Heart left ventricle (tissue), 16 donors: Measurements from ENCODE around the gene ARHGAP15. TPM values are rescaled to one million over a fixed set of nuclear protein-coding genes. Genes with fewer than 3 reads are reported as not detected.

ENCODE experiments used
- ATAC-seq, 4 donors: fragments of 200-7000 bp; cut with Tn5 transposase; one replicate each; pipeline ENCODE4 v1.9.1; 2020 to 2022; ENCODE audit warnings: moderate library complexity in 4 of 4, mild to moderate bottlenecking in 3 of 4, moderate number of reproducible peaks in 1 of 4
- DNase-seq, 5 donors: peaks; one replicate each; pipeline ENCODE4 v3.0.0-alpha.2; 2020
- H3K27ac ChIP-seq, 12 donors: fragments of 200-600 bp; sonication (generic) in 4 of 12; one replicate each; pipeline versions ENCODE4 v1.5.0 to v1.8.0; 2016 to 2022; ENCODE audit warnings: mild to moderate bottlenecking in 2 of 12
- H3K27me3 ChIP-seq, 9 donors: fragments of 200-600 bp; sonication (generic) in 2 of 9; one replicate each; pipeline versions ENCODE4 v1.5.1 to v1.8.0; 2016 to 2022; ENCODE audit warnings: mild to moderate bottlenecking in 3 of 9
- H3K36me3 ChIP-seq, 9 donors: fragments of 200-600 bp; sonication (generic) in 2 of 9; one replicate each; pipeline versions ENCODE4 v1.5.0 to v1.8.0; 2018 to 2022; ENCODE audit warnings: mild to moderate bottlenecking in 2 of 9
- H3K4me1 ChIP-seq, 12 donors: fragments of 200-600 bp; sonication (generic) in 4 of 12; one replicate each; pipeline versions ENCODE4 v1.5.0 to v1.8.0; 2016 to 2022; ENCODE audit warnings: mild to moderate bottlenecking in 3 of 12
- H3K4me3 ChIP-seq, 12 donors: fragments of 200-600 bp; sonication (generic) in 4 of 12; one replicate each; pipeline versions ENCODE4 v1.5.0 to v1.8.0; 2017 to 2022; ENCODE audit warnings: mild to moderate bottlenecking in 9 of 12, moderate library complexity in 4 of 12
- H3K9me3 ChIP-seq, 12 donors: fragments of 200-600 bp; sonication (generic) in 4 of 12; one replicate each; pipeline versions ENCODE4 v1.5.0 to v1.8.0; 2016 to 2022; ENCODE audit warnings: mild to moderate bottlenecking in 1 of 12
- POLR2A ChIP-seq, 2 donors: fragments of 450-650 bp; IDR thresholded peaks; one replicate each; pipeline ENCODE4 v1.6.1; 2017; ENCODE audit warnings: antibody characterized with exemption in 2 of 2, mild to moderate bottlenecking in 2 of 2, moderate library complexity in 2 of 2
- WGBS, 4 donors: extraction: QIAGEN DNeasy Blood & Tissue Kit in 2 of 4; methylation state at CpG; one replicate each; pipeline versions ENCODE4 v1.1.5 to v1.1.7; 2013 to 2018; 5-methylcytosine and 5-hydroxymethylcytosine counted together
- intact Hi-C, 10 donors: fragments of 100-400 bp; cut with DNase I; formaldehyde crosslinking; loops; one replicate each; pipeline versions ENCODE4 v1.11.1 to v1.14.2; 2022
- polyA plus RNA-seq, 2 donors: library from polyadenylated mRNA; stranded (reverse); fragments of 200-250 nt; gene quantifications; one replicate each; pipeline ENCODE4 v1.2.3, GENCODE V29; 2013
- total RNA-seq, 9 donors: library from RNA; depleted of rRNA in 2 of 9; stranded (reverse); fragments of >200 nt in 2 of 9; fragmentation: NEBNext Ultra II Directional in 3 of 9; extraction: Animal tissue kit (Norgen Biotek cat#: 25700) in 3 of 9; gene quantifications; one replicate each; pipeline versions ENCODE4 v1.1.0 to v1.2.4, GENCODE V29; 2016 to 2023
- TF ChIP-seq, protein P1 (sequence below), 12 donors: fragments of 200-600 bp; sonication (generic) in 4 of 12; IDR thresholded peaks; one replicate each; pipeline versions ENCODE4 v1.5.0 to v1.8.0; 2018 to 2022; ENCODE audit warnings: antibody characterized with exemption in 12 of 12, mild to moderate bottlenecking in 5 of 12
- donor health status: ischemic (EF 13 %, LVEDD 7.1; RV severe dilation, severe dysfunction).
- donor health status: healthy with polysubstance abuse.
- donor health status: DM: no; HTN: yes; CAD: no.
- donor health status: DM: no; HTN: no; CAD: no.
- donor health status: ischemic (EF 25% LVEDD 6.9; RV normal size, moderate dysfunction).
- donor health status: ischemic (EF 25% LVEDD 5.7; RV mildly dilated, moderate dysfunction).
- donor health status: healthy.
- donor health status: DM: yes; HTN: yes; CAD: no.
- donor health status: ischemic (EF 35%, LVEDD 5.7; RV mildly dilated, moderate dysfunction).
- donor health status: nonischemic (EF 11% LVEDD 7.7; RV severe dilation, severe dysfunction).
- donor health status: DM: yes; HTN: yes; CAD: no.
- donor health status: PGD.
- donor health status: ischemic (EF 29% LVEDD 5.4; RV normal size, mild dysfunction).
- donor health status: nonischemic (EF 23%, LVEDD 6.1; RV moderate dilation, normal function).

The ARHGAP15 gene
- total and polyA plus RNA-seq, 11 donors: 1.3 to 8.7 (median 3.3) TPM

- H3K4me3 ChIP-seq: no peak overlapping the region
- H3K4me1 ChIP-seq: no peaks in the 10 kb centered on the region
- 53 to 60% (median 55%) methylated on average over 3 of the region's 3 CpGs for WGBS, 4 donors
- H3K9me3 ChIP-seq: no peaks in the 10 kb centered on the region
- ATAC-seq (no peak), DNase-seq (no peak)
- H3K36me3 ChIP-seq: no peaks in the 10 kb centered on the region
- intact Hi-C loops: no loop called here
- H3K27ac ChIP-seq: no peak overlapping the region
- no peak for TF ChIP-seq POLR2A (IDR thresholded peaks at IDR 0.05)
- TF ChIP-seq, protein P1, sequence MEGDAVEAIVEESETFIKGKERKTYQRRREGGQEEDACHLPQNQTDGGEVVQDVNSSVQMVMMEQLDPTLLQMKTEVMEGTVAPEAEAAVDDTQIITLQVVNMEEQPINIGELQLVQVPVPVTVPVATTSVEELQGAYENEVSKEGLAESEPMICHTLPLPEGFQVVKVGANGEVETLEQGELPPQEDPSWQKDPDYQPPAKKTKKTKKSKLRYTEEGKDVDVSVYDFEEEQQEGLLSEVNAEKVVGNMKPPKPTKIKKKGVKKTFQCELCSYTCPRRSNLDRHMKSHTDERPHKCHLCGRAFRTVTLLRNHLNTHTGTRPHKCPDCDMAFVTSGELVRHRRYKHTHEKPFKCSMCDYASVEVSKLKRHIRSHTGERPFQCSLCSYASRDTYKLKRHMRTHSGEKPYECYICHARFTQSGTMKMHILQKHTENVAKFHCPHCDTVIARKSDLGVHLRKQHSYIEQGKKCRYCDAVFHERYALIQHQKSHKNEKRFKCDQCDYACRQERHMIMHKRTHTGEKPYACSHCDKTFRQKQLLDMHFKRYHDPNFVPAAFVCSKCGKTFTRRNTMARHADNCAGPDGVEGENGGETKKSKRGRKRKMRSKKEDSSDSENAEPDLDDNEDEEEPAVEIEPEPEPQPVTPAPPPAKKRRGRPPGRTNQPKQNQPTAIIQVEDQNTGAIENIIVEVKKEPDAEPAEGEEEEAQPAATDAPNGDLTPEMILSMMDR (IDR thresholded peaks at IDR 0.05): no peak
- no peaks in the 10 kb centered on the region for H3K27me3 ChIP-seq
Observed at GRCh38 chr2:143375384-143375880, 246.2 kb downstream of the ARHGAP15 start.

- intact Hi-C loops: no loop called here
- ATAC-seq (no peak), DNase-seq (no peak)
- no peak overlapping the region for H3K4me3 ChIP-seq
- H3K36me3 ChIP-seq: no peaks in the 10 kb centered on the region
- H3K4me1 ChIP-seq: no peaks in the 10 kb centered on the region
- H3K27ac ChIP-seq: no peak overlapping the region
- no peaks in the 10 kb centered on the region for H3K27me3 ChIP-seq
- H3K9me3 ChIP-seq: no peaks in the 10 kb centered on the region
- 84 to 96% (median 94%) methylated on average over 2 of the region's 2 CpGs for WGBS, 4 donors
- TF ChIP-seq, protein P1 (IDR thresholded peaks at IDR 0.05): no peak
- no peak for TF ChIP-seq POLR2A (IDR thresholded peaks at IDR 0.05)
Observed at GRCh38 chr2:143378996-143379395, 249.8 kb downstream of the ARHGAP15 start.

GRCh38 chr2:143379955-143380354 lies 250.7 kb downstream of the ARHGAP15 start:
- DNase-seq: no peak
- no peak for ATAC-seq
- intact Hi-C loops: no loop called here
- no peaks in the 10 kb centered on the region for H3K4me1 ChIP-seq
- H3K4me3 ChIP-seq: no peak overlapping the region
- no peaks in the 10 kb centered on the region for H3K9me3 ChIP-seq
- H3K36me3 ChIP-seq: no peaks in the 10 kb centered on the region
- H3K27ac ChIP-seq: no peak overlapping the region
- H3K27me3 ChIP-seq: no peaks in the 10 kb centered on the region
- TF ChIP-seq, protein P1 (IDR thresholded peaks at IDR 0.05): no peak
- no peak for TF ChIP-seq POLR2A (IDR thresholded peaks at IDR 0.05)
- 84 to 91% (median 85%) methylated on average over 1 of the region's 1 CpG for WGBS, 4 donors

DNA sequence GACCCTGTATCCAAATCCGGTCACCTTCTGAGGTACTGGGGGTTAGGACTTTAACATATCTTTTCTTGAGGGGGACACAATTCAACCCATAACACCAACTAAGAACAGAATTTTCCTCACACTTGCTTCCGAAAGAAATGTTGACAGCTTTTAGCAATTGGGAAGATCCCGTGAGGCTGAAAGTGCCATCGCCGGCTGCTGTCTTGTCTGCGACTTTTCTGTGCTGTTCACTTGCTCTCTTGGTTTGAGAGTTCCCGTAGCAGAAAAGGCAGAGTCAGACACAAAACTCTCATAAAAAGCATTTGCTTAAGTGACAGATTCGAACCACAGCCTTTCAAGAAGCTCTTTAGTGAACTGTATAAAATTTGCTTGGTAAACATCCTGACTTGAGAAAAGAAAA lies 253.4 kb downstream of the ARHGAP15 start:
- intact Hi-C loops: no loop called here
- Histone ChIP-seq H3K36me3 (no peaks in the 10 kb centered on the region), H3K9me3 (no peaks in the 10 kb centered on the region), H3K27me3 (no peaks in the 10 kb centered on the region), H3K27ac (no peak overlapping the region), H3K4me3 (no peak overlapping the region), H3K4me1 (no peaks in the 10 kb centered on the region)
- DNase-seq (no peak), ATAC-seq (no peak)
- WGBS, 4 donors: 80 to 85% (median 84%) methylated on average over 8 of the region's 8 CpGs
- TF ChIP-seq, protein P1 (IDR thresholded peaks at IDR 0.05): no peak
- no peak for TF ChIP-seq POLR2A (IDR thresholded peaks at IDR 0.05)
